OCI-LY3 (cell line): ENCODE measurements around the gene PHF19.

Experiments used
- H2AFZ ChIP-seq: fragments of 200-600, 300-600 bp; shearing (Covaris generic); 2 replicates; pipeline ENCODE4 v1.6.0; 2014; ENCODE audit warnings: antibody characterized with exemption, low read depth, low read length
- H3K27ac ChIP-seq: fragments of 200-600, 300-600 bp; sonication (generic); 2 replicates; pipeline ENCODE4 v1.5.1; 2014; ENCODE audit warnings: mild to moderate bottlenecking, low read length, moderate library complexity, mixed read lengths
- H3K27me3 ChIP-seq: fragments of 200-600, 300-600 bp; sonication (generic); 2 replicates; pipeline ENCODE4 v1.6.1; 2014; ENCODE audit warnings: low read depth, low read length, mixed read lengths
- H3K36me3 ChIP-seq: fragments of 200-600, 300-600 bp; sonication (generic); replicated peaks from 2 replicates; pipeline ENCODE3; 2014; ENCODE audit warnings: low read depth, low read length, mixed read lengths
- H3K4me1 ChIP-seq: fragments of 300-600, 200-600 bp; sonication (generic); 2 replicates; pipeline ENCODE4 v1.6.1; 2014; ENCODE audit warnings: low read length, mixed read lengths
- H3K4me2 ChIP-seq: fragments of 200-600, 300-600 bp; sonication (generic); 2 replicates; pipeline ENCODE4 v1.6.1; 2014; ENCODE audit warnings: low read length, mixed read lengths
- H3K4me3 ChIP-seq: fragments of 300-600, 200-600 bp; sonication (generic); 2 replicates; pipeline ENCODE4 v1.5.1; 2014; ENCODE audit warnings: antibody characterized with exemption, mild to moderate bottlenecking, low read length, moderate library complexity
- H3K79me2 ChIP-seq: fragments of 300-600, 200-600 bp; shearing (Covaris generic); 2 replicates; pipeline ENCODE4 v1.6.1; 2014; ENCODE audit warnings: mild to moderate bottlenecking, low read length, mixed read lengths
- H3K9ac ChIP-seq: fragments of 300-600, 200-600 bp; shearing (Covaris generic); 2 replicates; pipeline ENCODE4 v1.6.0; 2014; ENCODE audit warnings: mild to moderate bottlenecking, low read length, moderate library complexity
- H3K9me3 ChIP-seq: fragments of 200-600, 300-600 bp; shearing (Covaris generic); 2 replicates; pipeline ENCODE4 v1.6.1; 2014; ENCODE audit warnings: low read length, mixed read lengths; ENCODE audit not compliant: insufficient read depth
- H4K20me1 ChIP-seq: fragments of 200-600, 300-600 bp; sonication (generic); 2 replicates; pipeline ENCODE4 v1.6.1; 2016; ENCODE audit warnings: low read length, mixed read lengths; ENCODE audit not compliant: insufficient read depth
- EZH2phosphoT487 ChIP-seq: fragments of 200-600 bp; shearing (Covaris generic); IDR thresholded peaks from 2 replicates; pipeline ENCODE4 v1.6.1; 2018; ENCODE audit warnings: antibody characterized with exemption, mixed run types, low read depth
- TF ChIP-seq, protein P1 (sequence below): fragments of 200-600, 300-600 bp; sonication (generic); IDR thresholded peaks from 2 replicates; pipeline ENCODE4 v1.5.1; 2014; ENCODE audit warnings: antibody characterized with exemption, low read length, low read depth

PHF19 gene

DNA sequence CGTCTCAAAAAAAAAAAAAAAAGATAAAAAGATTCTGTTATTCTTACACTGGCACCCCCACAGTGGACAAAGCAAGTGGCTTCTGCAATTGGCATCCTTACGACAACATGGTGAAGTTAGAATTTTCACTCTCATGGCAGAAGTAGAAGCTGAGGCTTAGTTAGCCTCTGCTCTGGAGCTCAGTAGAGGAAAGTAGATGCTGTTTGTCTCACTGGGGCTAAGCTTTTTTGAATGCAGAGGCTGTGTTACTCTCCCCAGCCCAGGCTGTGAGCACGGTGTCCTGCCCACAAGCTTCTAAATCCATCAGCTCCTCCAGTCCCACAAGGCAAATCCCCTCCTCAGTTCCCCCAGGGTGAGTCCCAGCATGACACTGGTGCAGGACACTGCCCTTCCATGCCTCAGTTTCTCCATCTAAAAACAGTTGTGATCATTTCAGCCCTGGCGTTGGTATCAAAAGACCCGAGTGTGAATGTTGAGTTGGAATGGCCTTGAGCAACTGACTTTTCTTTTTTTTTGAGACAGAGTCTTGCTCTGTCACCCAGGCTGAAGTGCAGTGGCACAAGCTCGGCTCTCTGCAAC lies 22.6 kb upstream of the PHF19 start:
- Histone ChIP-seq H3K27me3 (no peaks in the 10 kb centered on the region), H3K4me3 (no peak overlapping the region), H3K27ac (no peak overlapping the region), H3K36me3 (peaks cover 36% of the 10 kb centered on the region), H3K9ac (no peak overlapping the region), H3K79me2 (no peaks in the 10 kb centered on the region), H3K4me1 (peaks cover 51% of the 10 kb centered on the region), H4K20me1 (0 out of 2 replicates have a peak, but pooled peaks cover 3% of the 10 kb centered on the region), H3K9me3 (no peaks in the 10 kb centered on the region), H3K4me2 (no peak overlapping the region), H2AFZ (no peak overlapping the region)
- TF ChIP-seq, protein P1, sequence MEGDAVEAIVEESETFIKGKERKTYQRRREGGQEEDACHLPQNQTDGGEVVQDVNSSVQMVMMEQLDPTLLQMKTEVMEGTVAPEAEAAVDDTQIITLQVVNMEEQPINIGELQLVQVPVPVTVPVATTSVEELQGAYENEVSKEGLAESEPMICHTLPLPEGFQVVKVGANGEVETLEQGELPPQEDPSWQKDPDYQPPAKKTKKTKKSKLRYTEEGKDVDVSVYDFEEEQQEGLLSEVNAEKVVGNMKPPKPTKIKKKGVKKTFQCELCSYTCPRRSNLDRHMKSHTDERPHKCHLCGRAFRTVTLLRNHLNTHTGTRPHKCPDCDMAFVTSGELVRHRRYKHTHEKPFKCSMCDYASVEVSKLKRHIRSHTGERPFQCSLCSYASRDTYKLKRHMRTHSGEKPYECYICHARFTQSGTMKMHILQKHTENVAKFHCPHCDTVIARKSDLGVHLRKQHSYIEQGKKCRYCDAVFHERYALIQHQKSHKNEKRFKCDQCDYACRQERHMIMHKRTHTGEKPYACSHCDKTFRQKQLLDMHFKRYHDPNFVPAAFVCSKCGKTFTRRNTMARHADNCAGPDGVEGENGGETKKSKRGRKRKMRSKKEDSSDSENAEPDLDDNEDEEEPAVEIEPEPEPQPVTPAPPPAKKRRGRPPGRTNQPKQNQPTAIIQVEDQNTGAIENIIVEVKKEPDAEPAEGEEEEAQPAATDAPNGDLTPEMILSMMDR: no peak
- no peak for TF ChIP-seq EZH2phosphoT487

DNA sequence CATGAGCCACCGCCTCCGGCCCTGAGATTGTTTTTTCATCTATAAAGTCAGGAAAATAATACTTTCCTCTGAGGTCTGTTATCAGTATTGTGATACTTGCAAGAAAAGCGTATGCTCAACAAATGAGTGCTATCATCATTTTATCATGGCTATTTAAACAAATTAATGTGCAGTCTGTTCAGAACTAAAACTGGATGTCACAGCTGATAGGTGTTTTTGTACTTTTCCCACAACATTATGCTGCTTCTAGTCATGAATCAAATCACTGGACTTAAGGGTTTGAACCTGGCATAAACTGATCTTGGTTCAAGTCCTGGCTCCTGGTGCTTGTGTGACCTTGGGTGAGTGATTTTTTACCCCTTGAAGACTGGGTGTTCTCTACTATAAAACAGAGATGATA lies 21.4 kb upstream of the PHF19 start:
- no peak for TF ChIP-seq EZH2phosphoT487
- TF ChIP-seq, protein P1: no peak
- Histone ChIP-seq H2AFZ (no peak overlapping the region), H3K4me1 (peaks cover 48% of the 10 kb centered on the region), H3K79me2 (no peaks in the 10 kb centered on the region), H3K9me3 (no peaks in the 10 kb centered on the region), H3K27ac (0 out of 2 replicates have a peak overlapping the region, but pooled peaks have one; percentile 4), H4K20me1 (0 out of 2 replicates have a peak, but pooled peaks cover 3% of the 10 kb centered on the region), H3K4me2 (no peak overlapping the region), H3K9ac (no peak overlapping the region), H3K36me3 (peaks cover 24% of the 10 kb centered on the region), H3K4me3 (no peak overlapping the region), H3K27me3 (no peaks in the 10 kb centered on the region)

GRCh38 chr9:120895951-120896350 lies 19.0 kb upstream of the PHF19 start:
- no peaks in the 10 kb centered on the region for H4K20me1 ChIP-seq
- H3K79me2 ChIP-seq: no peaks in the 10 kb centered on the region
- H3K27ac ChIP-seq: no peak overlapping the region
- H3K4me1 ChIP-seq: peaks cover 59% of the 10 kb centered on the region
- H3K27me3 ChIP-seq: no peaks in the 10 kb centered on the region
- no peak overlapping the region for H2AFZ ChIP-seq
- no peak overlapping the region for H3K4me3 ChIP-seq
- H3K9ac ChIP-seq: no peak overlapping the region
- no peaks in the 10 kb centered on the region for H3K9me3 ChIP-seq
- no peak for TF ChIP-seq EZH2phosphoT487
- TF ChIP-seq, protein P1: no peak
- no peak overlapping the region for H3K4me2 ChIP-seq
- H3K36me3 ChIP-seq: peaks cover 6% of the 10 kb centered on the region

DNA sequence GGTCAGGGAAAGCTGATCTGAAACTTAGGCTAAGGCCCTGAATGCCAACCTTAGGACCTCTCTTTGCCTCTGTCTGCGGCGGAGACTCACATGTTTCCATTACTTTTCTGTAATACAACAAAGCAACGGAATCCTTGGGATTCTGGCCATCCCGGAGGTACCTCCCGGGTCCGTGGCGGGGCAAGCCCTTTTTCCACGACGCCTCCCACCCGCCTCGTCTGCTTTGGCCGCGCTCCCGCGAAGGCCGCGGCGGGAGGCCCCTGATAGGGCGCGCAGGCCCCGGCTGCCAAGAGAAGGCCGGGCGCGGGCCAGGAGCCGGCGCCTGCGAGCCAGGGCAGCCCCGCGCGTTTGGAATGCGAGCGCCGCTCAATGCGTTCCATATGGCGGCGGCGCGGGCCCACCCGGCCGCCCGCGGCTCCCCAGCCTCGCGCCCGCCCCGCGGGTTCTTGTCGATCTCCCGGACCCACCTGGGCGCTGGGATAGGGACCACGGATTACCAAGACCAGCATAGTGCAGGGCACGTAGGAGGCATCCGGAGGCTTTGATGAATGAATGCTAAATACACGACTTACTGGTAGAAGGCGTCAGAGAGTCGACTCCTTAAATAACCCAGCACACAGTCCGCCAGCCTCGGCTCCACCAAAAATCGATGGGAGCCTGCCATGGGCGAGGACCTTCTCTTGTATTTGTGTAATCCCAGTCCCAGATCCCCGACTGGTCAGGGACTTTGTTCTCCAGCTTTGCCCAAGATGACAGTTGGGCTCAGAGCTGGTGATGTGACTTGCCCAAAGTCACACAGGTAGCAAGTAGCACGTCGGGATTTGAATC lies 17.5 kb upstream of the PHF19 start:
- peak overlapping the region; percentile 96 for H3K27ac ChIP-seq
- H3K4me2 ChIP-seq: no peak overlapping the region
- no peaks in the 10 kb centered on the region for H4K20me1 ChIP-seq
- H2AFZ ChIP-seq: no peak overlapping the region
- no peak overlapping the region for H3K4me3 ChIP-seq
- no peaks in the 10 kb centered on the region for H3K9me3 ChIP-seq
- H3K36me3 ChIP-seq: no peaks in the 10 kb centered on the region
- no peaks in the 10 kb centered on the region for H3K27me3 ChIP-seq
- H3K9ac ChIP-seq: no peak overlapping the region
- TF ChIP-seq, protein P1: no peak
- TF ChIP-seq EZH2phosphoT487: no peak
- peaks cover 73% of the 10 kb centered on the region for H3K4me1 ChIP-seq
- H3K79me2 ChIP-seq: no peaks in the 10 kb centered on the region
